ENCODE results near the gene SFI1. TPM values are rescaled to one million over a fixed set of nuclear protein-coding genes. Genes with fewer than 3 reads are reported as not detected.

Gene SFI1
- total and polyA plus RNA-seq, 5 donors from 2014 or later, result 18.6 to 300 (median 33.3) TPM

GRCh38 chr22:31662668-31663037 is 166.3 kb downstream of the SFI1 start:
- H3K9me3 ChIP-seq (ENCODE audit: control insufficient read depth in 2 of 2, low read length in 2 of 2), result no peaks in the 10 kb centered on the region
- Mint-ChIP-seq H3K4me3 (peak overlapping the region; percentile 100), H3K27me3 (peaks cover 5% of the 10 kb centered on the region), H3K9me3 (no peaks in the 10 kb centered on the region), H3K36me3 (peaks cover 4% of the 10 kb centered on the region), H3K27ac (peak overlapping the region; percentile 90 to 99 (median 97)), H3K4me1 (peaks cover 23 to 45% (median 32%) of the 10 kb centered on the region in 4 donors)
- peak overlapping the region; percentile 77 for H3K27ac ChIP-seq (ENCODE audit: insufficient read depth, low read length, poor library complexity, severe bottlenecking)
- H3K27me3 ChIP-seq (ENCODE audit: control insufficient read depth, insufficient read depth, low read length), result no peaks in the 10 kb centered on the region
- H3K4me1 ChIP-seq (ENCODE audit: control insufficient read depth, insufficient read depth, low read length, poor library complexity, severe bottlenecking), result peaks cover 27% of the 10 kb centered on the region
- peak overlapping the region; percentile 99 for H3K4me3 ChIP-seq (ENCODE audit: low read depth, low read length)
- ATAC-seq (ENCODE audit: low read depth in 2 of 2) (no peak), DNase-seq (no peak)
- no peaks in the 10 kb centered on the region for H3K36me3 ChIP-seq (ENCODE audit: control insufficient read depth, insufficient read depth, low read length)

Other genes starting within 250 kb of the SFI1 start
- 534 TPM for gene PIK3IP1, start 204.0 kb upstream of the SFI1 start, total RNA-seq
- gene PIK3IP1, start 204.0 kb upstream of the SFI1 start, polyA plus RNA-seq, result 100 to 1,000 TPM; 425 to 700 (median 557) TPM
- gene PATZ1, start 150.2 kb upstream of the SFI1 start, total RNA-seq, result 38.9 TPM
- gene PATZ1, start 150.2 kb upstream of the SFI1 start, polyA plus RNA-seq, result 10 to 100 TPM in 3 of 4 donors, 1 to 10 TPM in 1; 8.2 to 13.8 (median 11.8) TPM
- 53.8 TPM for gene DRG1, start 96.9 kb upstream of the SFI1 start, total RNA-seq
- gene DRG1, start 96.9 kb upstream of the SFI1 start, polyA plus RNA-seq, result 100 to 1,000 TPM in 1 of 4 donors, 10 to 100 TPM in 3; 86.3 to 105 (median 91.6) TPM
- 26.6 TPM for gene EIF4ENIF1, start 6.7 kb upstream of the SFI1 start, total RNA-seq
- gene EIF4ENIF1, start 6.7 kb upstream of the SFI1 start, polyA plus RNA-seq, result 10 to 100 TPM in 3 of 4 donors, 1 to 10 TPM in 1; 9.3 to 14.6 (median 10.9) TPM
- gene PISD, start 165.7 kb downstream of the SFI1 start, total RNA-seq, result 41.5 TPM
- 10 to 100 TPM; 12.7 to 19.4 (median 15.4) TPM for gene PISD, start 165.7 kb downstream of the SFI1 start, polyA plus RNA-seq

Measured in CD4-positive, CD25-positive, alpha-beta regulatory T cell (primary cell).